Right atrium auricular region (tissue), 2 donors: ENCODE measurements around the gene TRNAU1AP. TPM values are rescaled to one million over a fixed set of nuclear protein-coding genes. Genes with fewer than 3 reads are reported as not detected.
"Not testable (repeated sequence)": the region's sequence is repeated elsewhere in the genome, so short reads cannot be mapped to it uniquely, and the experiment has no call there.

Experiments
- DNase-seq: peaks from one replicate; pipeline ENCODE4 v3.0.0-alpha.2; 2019; ENCODE audit warnings: low spot score
- H3K27ac ChIP-seq, 2 donors: fragments of 200-600 bp; sonication (generic); 1 replicate in 1 of 2; 2 replicates in 1 of 2; pipeline ENCODE4 v1.5.1; 2016 to 2019
- H3K27me3 ChIP-seq, 2 donors: fragments of 200-600 bp; sonication (generic); one replicate each; pipeline versions ENCODE4 v1.5.1 to v1.6.0; 2017 to 2019
- H3K36me3 ChIP-seq: fragments of 200-600 bp; sonication (generic); one replicate; pipeline ENCODE4 v1.5.1; 2016
- H3K4me1 ChIP-seq, 2 donors: fragments of 200-600 bp; sonication (generic); one replicate each; pipeline versions ENCODE4 v1.5.1 to v1.6.0; 2017 to 2019
- H3K4me3 ChIP-seq, 2 donors: fragments of 200-600 bp; sonication (generic); 1 replicate in 1 of 2; 2 replicates in 1 of 2; pipeline ENCODE4 v1.5.1; 2017 to 2019; ENCODE audit warnings: mild to moderate bottlenecking in 1 of 2, moderate library complexity in 1 of 2
- H3K9me3 ChIP-seq, 2 donors: fragments of 200-600 bp; sonication (generic); one replicate each; pipeline ENCODE4 v1.5.1; 2019
- CTCF ChIP-seq, 2 donors: fragments of 200-600 bp; sonication (generic); IDR thresholded peaks; one replicate each; pipeline ENCODE4 v1.5.1; 2019; ENCODE audit warnings: antibody characterized with exemption in 2 of 2
- total RNA-seq, 2 donors: library from RNA; depleted of rRNA; stranded (reverse); fragments of >200 nt; gene quantifications; one replicate each; pipeline ENCODE4 v1.1.0, GENCODE V29; 2016

The TRNAU1AP gene
- total RNA-seq, 2 donors from 2014 or later: 7.4 to 12.6 TPM

GRCh38 chr1:28565726-28566125 is 12.8 kb downstream of the TRNAU1AP start:
- no peak for DNase-seq
- Histone ChIP-seq H3K4me3 (no peak overlapping the region), H3K27me3 (no peaks in the 10 kb centered on the region), H3K9me3 (no peaks in the 10 kb centered on the region), H3K4me1 (no peaks in the 10 kb centered on the region), H3K27ac (no peak overlapping the region), H3K36me3 (peaks cover 93% of the 10 kb centered on the region)
- TF ChIP-seq CTCF (IDR thresholded peaks at IDR 0.05): no peak

GRCh38 chr1:28566931-28567330 is 14.0 kb downstream of the TRNAU1AP start:
- Histone ChIP-seq H3K27ac (no peak overlapping the region), H3K27me3 (no peaks in the 10 kb centered on the region), H3K36me3 (peaks cover 91% of the 10 kb centered on the region), H3K4me3 (no peak overlapping the region), H3K4me1 (no peaks in the 10 kb centered on the region), H3K9me3 (no peaks in the 10 kb centered on the region)
- DNase-seq: no peak
- no peak for TF ChIP-seq CTCF (IDR thresholded peaks at IDR 0.05)

- no peaks in the 10 kb centered on the region for H3K9me3 ChIP-seq
- no peak for DNase-seq
- H3K27ac ChIP-seq: no peak overlapping the region
- H3K36me3 ChIP-seq: peaks cover 66% of the 10 kb centered on the region
- H3K4me3 ChIP-seq: no peak overlapping the region
- H3K27me3 ChIP-seq: no peaks in the 10 kb centered on the region
- TF ChIP-seq CTCF (IDR thresholded peaks at IDR 0.05): no peak
- H3K4me1 ChIP-seq: no peaks in the 10 kb centered on the region
Observed at GRCh38 chr1:28571911-28572310, 19.0 kb downstream of the TRNAU1AP start.

- not testable (repeated sequence) for H3K4me3 ChIP-seq, DNase-seq, H3K9me3 ChIP-seq, H3K27me3 ChIP-seq, H3K4me1 ChIP-seq, H3K27ac ChIP-seq
- H3K36me3 ChIP-seq: peaks cover 66% of the 10 kb centered on the region
Observed at GRCh38 chr1:28572891-28573290, 20.0 kb downstream of the TRNAU1AP start.

- Histone ChIP-seq H3K36me3 (peaks cover 66% of the 10 kb centered on the region), H3K9me3 (no peaks in the 10 kb centered on the region), H3K27me3 (no peaks in the 10 kb centered on the region), H3K4me3 (no peak overlapping the region), H3K4me1 (no peaks in the 10 kb centered on the region), H3K27ac (no peak overlapping the region)
- no peak for TF ChIP-seq CTCF (IDR thresholded peaks at IDR 0.05)
- DNase-seq: no peak
Observed at GRCh38 chr1:28573564-28573963, 20.7 kb downstream of the TRNAU1AP start.

GRCh38 chr1:28577052-28577678 is 24.3 kb downstream of the TRNAU1AP start:
- Histone ChIP-seq H3K9me3 (no peaks in the 10 kb centered on the region), H3K4me1 (peaks cover 0 to 20% of the 10 kb centered on the region in 2 donors), H3K4me3 (no peak overlapping the region), H3K36me3 (peaks cover 59% of the 10 kb centered on the region), H3K27ac (no peak overlapping the region), H3K27me3 (no peaks in the 10 kb centered on the region)
- DNase-seq: no peak
- TF ChIP-seq CTCF (IDR thresholded peaks at IDR 0.05): no peak
